Amniotic stem cell (primary cell): ENCODE measurements around the gene COL15A1.

Experiments
- DNase-seq: peaks from one replicate; lab custom pipeline; 2025; lab: John Stamatoyannopoulos, UW

Gene COL15A1

DNA sequence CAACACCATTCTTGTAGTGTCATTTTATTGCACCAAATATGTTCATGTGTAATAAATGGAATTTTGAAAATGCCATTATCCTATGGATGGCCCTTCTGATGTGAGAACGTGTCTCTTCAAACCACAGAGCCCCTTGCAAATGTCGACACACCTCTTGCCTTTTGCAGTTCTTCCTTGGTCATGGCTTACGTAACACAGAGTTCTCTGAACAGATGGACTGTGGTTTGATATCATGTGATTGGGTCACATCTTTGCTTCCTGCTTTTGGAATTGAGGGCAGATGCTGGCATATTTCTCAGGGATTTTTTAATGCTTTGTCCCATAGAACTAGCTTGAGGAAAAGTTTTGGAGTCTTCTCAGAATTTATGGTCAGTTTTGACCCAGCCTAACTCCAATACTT lies 165.8 kb downstream of the COL15A1 start:
- no peak for DNase-seq

DNA sequence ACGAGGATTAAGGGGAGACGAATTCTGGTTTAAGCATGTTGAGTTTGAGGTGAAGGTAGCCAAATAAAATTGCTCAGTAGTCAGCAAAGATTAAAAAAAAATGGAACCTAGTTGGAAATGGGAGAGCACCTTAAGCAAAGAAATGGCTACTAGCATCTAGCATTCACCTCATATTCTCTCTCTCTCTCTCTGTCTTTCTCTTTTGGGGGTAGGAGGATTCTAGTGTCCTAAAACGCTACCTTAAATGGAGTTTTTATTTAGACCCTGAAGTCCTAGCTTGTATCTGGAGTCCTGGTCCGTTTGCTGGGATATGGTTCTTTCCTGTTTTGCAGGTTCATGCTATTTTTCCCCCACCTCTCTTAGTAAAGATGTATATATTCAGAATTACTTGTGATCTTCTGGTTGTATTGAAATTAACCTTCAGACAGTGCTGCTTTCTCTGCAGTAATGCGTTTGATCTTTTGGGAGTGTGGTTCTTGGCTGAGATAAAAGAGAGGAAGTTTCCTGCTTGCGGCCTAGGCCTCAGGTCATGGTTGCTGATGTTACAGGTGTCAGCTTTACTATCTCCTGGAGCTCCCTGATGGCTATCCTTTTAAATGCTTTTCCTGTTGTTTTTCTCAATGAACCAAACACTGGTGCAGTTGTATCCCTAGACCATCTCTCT lies 169.2 kb downstream of the COL15A1 start:
- DNase-seq, result no peak

DNA sequence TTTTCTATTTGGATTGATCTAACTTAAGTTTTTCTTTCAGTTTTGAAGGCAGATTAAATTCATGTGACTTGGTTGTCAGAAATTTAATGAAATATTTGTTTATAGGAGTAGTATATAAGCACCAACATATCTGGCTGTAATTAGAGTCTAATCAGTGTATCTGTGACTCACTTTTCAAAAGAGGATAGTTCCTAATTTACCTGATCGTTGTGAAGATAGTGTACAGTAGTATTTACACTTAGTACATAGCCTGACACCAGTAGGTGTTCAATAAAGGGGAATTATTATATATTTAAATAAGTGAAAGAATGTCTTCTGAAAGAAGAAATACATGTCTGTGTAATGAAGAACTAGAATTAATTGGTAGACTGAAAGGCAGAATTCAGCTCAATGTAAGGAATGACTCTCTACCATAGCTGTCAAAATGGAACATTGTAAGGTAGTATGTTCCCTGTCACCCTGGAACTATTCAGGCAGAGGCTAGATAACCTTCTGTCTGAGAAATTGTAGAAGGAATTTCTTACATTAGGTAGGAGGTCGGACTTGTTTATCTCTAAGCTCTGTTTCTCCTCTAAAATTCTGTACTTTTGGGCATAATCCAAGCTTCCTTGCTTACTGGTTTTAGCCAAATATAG lies 169.8 kb downstream of the COL15A1 start:
- no peak for DNase-seq

DNA sequence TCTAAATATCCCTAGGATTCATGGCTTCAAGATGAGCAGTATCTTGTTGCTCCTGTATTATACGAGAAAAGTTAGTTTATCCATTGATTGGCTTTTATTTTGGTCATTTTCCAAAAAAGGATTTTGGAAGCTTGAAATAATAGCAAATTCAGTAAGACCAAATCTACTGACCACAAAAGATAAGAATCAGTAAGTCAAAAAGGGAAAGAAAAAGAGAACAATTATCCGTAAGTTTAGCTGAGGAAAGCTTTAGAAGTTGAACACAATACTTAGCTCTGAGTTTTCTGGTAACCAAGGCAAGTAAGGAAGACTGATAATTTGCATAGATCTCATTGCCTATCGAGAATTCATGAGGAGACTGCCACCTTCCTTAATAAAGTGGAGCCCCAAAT lies 170.3 kb downstream of the COL15A1 start:
- DNase-seq, result no peak

DNA sequence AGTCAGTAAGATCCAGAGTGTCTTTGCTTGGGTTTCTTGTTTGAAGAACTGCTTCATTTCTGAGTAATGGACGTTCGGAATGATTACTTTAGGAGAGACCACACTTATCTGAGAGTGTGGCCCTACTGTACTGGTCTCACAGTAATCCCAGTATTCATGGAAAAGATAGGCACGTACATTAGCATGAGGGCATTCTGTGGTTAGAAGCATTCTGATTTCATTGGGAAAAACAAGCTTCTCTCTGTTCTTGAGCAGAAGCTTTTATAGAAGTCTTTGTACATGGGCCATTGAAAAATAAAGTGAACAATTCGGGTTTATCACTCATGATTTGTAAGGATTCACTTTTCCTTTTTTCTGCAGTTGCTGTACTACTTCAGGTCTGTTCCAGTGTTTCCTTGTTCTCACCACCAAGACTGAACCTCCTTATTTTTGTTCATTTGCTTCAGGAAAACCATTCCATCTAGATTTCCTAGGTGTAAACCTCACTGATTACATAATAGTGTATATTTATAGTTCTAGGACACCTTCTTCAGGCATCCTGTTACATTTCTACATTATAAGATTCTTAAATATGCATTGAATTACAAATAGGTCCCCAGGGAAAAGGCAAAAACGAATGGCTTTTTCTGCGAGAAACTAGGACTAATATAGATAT lies 171.3 kb downstream of the COL15A1 start:
- DNase-seq, result no peak

DNA sequence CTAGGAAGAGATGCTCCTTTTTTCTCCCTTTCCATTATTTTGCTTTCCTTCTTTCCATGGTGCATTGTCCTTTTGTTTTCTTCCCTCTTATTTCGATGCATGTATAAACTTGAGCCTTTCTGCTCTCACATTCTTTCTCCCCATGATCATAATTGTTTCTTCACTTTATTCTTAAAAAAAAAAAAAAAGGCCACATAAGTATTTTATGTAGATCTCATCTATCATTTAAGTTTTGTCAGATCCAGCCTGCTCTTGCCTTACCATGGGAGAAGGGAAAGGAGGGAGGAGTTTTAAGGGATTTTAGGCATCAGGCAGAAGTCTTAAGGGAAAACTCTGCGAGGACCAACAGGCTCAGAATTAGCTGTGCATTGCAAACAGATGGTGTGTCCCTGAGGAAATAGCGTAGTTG lies 172.3 kb downstream of the COL15A1 start:
- DNase-seq, result no peak

DNA sequence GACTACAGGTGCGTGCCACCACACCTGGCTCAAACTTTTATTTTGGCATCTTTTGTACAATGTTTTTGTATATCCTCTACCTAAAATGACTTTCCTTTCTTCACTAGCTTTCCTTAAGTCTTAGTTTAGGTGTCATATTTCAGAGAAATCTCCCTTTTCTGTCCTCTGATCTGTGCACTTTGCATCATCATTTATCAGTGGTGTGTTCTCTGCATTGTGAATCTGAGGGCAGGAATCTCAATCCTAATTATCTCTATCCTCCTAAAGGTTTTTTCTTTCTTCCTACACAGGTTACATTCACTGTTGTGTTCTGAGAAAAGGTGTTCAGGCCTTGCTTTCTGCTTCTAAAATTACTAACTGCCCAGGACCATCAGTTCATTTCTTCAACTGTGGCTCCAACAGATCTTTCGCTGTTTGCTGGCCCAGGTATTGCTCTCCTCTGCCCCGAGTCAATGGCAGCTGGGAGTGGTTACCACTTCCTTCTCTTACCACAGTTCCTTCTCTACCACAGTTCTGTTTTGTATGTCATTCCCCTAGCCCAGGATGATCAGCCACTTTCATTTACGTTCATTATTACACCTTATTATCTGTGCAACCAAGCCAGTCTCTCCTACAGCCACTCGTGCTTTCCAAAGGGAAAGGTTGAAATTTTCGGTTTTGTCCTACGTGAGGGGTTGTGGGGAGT lies 175.2 kb downstream of the COL15A1 start:
- DNase-seq, result no peak

DNA sequence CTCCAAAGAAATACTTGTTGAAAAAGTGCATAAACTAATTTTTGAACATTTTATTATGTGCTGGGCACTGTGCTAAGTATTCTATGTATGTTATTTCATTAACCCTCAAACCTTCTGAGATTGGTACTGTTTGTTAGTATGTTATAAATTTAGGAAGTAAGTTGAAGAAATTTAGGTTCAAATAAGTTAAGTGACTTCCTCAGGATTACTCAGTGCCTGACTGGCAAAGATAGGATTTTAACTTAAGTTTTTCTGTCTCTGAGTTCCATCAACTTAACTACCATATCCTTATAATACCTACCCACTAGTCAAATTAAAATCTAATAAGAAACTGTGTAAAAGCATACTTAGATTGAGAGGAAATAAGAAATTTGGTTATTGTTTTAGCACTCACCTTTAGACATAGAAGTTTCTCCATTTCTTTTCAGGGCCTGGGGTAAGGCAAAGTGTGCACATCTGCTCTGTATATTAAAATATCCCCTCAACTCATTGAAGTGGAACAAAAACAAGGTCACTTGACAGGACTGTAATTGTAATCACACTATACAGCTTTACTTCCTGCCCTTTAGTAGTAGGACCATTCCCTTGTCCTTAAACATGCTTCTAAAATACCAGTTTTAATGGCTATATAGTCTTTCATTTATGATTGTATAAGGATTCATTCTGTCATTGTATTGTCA lies 176.4 kb downstream of the COL15A1 start:
- no peak for DNase-seq
